Stimulated activated CD8-positive, alpha-beta memory T cell treated with anti-CD3 and anti-CD28 coated beads, Interleukin-4, amount 100 ng/mL, for 4 hours (primary cell): ENCODE results near the gene ADAMTS18.
"Not testable (repeated sequence)": the region's sequence is repeated elsewhere in the genome, so short reads cannot be mapped to it uniquely, and the experiment has no call there.

Experiments
- DNase-seq, 2 donors: peaks; one replicate each; pipeline ENCODE4 v3.0.0-alpha.2; 2020; ENCODE audit warnings: low read depth in 2 of 2, low spot score in 1 of 2

ADAMTS18 gene, protein sequence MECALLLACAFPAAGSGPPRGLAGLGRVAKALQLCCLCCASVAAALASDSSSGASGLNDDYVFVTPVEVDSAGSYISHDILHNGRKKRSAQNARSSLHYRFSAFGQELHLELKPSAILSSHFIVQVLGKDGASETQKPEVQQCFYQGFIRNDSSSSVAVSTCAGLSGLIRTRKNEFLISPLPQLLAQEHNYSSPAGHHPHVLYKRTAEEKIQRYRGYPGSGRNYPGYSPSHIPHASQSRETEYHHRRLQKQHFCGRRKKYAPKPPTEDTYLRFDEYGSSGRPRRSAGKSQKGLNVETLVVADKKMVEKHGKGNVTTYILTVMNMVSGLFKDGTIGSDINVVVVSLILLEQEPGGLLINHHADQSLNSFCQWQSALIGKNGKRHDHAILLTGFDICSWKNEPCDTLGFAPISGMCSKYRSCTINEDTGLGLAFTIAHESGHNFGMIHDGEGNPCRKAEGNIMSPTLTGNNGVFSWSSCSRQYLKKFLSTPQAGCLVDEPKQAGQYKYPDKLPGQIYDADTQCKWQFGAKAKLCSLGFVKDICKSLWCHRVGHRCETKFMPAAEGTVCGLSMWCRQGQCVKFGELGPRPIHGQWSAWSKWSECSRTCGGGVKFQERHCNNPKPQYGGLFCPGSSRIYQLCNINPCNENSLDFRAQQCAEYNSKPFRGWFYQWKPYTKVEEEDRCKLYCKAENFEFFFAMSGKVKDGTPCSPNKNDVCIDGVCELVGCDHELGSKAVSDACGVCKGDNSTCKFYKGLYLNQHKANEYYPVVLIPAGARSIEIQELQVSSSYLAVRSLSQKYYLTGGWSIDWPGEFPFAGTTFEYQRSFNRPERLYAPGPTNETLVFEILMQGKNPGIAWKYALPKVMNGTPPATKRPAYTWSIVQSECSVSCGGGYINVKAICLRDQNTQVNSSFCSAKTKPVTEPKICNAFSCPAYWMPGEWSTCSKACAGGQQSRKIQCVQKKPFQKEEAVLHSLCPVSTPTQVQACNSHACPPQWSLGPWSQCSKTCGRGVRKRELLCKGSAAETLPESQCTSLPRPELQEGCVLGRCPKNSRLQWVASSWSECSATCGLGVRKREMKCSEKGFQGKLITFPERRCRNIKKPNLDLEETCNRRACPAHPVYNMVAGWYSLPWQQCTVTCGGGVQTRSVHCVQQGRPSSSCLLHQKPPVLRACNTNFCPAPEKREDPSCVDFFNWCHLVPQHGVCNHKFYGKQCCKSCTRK (N-terminal part only)

DNA sequence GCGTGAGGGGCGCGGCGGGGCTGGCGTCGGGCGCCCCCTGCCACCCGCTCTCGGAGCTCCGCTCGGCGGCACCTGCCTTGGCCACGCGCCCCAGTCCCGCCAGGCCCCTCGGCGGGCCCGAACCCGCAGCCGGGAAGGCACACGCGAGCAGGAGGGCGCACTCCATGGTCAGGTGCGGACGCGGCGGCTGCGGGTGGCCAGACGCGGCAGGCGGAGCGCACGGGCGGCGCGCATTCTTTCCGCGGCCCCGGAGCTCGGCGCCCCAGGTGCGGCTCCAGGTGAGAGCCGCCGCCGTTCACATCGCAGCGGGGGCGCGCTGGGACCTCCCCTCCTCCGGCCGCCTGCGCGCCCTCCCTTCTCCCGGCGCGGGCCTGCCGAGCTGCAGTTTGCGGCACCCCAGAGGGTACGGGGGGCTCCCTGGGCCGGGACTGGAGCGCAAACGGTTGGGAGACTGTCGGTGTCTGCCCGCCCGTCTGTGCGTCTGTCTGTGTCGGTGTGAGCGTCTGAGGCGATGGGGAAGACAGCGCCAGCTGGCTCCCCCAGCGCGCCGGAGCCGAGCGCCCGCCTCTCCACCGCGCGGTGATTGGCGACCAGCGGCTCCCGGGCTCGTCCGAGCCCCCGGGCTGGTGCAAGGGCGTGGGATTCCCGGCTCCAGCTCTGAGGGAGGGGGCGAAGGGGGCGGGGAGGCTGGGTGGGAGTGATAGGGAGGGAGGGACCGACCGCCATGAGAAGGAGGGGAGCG, at the start of gene ADAMTS18:
Gene ADAMTS18 (minus strand): TSS at position 505 of the 742 bp plus-strand sequence. CDS start 339 bp downstream, at position 166.
- no peak for DNase-seq

DNA sequence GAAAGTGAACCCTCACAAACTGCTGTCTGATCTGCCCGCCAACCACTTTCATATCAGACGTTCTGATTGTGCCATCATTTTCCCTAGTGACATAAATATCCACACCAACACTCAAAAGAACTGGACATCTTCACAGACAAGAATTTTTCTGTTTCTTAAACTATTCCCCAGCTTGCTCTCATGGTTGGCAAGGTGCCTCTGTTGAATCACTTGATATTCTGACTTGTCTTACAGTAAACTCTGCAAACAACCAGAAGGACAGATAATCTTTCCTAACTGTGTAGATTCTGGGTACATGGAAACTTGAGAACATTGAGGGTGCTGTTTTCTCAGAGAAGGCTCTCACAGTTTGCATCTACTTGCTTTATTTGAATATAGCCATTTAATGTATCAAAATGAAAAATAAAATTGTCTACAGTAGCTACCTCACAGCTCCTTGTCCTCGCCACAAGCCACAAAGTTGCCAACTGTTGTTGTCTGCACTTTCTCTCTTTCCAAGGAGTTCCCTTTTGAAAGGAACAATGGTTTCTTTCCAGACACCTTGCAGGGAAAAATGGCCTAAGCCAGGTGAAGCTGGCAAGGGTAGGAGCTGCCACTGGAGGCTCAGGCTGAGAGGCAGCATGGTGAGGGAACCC, 46.0 kb upstream of the ADAMTS18 start:
- no peak for DNase-seq

DNA sequence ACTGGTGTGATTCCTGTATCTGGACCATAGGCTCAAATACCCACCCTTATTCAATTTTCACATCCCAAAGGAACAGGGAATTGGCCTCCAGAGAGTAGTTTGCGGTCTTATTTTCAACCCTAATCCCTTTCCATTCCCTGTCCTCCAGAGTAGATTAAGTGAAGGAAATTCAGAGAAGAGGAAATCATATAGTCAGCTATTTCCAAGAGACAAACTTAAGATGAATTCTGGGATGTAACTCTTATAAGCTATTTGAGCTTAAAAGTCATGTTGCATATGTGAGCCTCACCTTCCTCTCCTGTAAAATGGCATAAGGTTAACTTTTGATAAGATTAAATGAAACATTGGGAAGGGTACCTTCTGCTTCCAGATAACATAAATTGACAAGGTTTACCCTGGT, 37.4 kb upstream of the ADAMTS18 start:
- no peak for DNase-seq

DNA sequence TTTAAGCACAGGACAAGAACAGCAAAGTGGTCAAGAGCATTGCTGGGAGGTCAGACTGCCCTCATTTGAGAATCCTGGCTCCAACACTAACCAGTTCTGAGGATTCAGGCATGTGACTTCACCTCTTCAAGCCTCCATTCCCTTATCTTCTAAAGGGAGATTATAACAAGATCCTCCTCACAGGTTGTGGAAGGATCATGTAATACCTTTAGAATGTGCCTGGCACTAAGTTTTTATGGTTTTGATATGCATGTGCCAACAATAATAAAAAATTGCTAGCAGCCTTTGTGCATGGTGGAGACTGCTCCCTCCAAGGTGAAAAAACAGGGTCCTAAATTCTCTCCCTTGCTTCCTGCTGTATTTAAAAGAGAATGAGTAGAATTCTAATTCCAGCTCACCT, 36.0 kb upstream of the ADAMTS18 start:
- DNase-seq = no peak

DNA sequence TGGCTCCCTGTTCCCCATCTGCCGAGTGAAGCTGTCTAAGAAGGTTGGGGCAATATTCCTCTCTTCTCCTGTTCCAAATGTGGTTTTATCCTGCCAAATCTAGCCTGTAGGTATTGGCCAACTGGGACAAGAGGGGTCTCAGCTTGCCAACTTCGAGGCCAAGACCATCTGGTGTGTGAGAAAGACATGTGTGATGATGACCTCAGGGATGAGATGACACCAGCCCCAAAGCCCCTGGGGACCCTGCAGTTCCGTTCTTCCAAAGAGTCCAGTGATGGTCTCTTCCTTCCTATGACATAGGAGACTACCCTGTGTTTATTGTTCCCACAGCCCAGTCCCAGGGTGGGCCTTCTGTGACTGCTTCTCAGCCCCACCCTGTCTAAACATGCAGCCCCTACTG, 34.8 kb upstream of the ADAMTS18 start:
- DNase-seq = no peak

DNA sequence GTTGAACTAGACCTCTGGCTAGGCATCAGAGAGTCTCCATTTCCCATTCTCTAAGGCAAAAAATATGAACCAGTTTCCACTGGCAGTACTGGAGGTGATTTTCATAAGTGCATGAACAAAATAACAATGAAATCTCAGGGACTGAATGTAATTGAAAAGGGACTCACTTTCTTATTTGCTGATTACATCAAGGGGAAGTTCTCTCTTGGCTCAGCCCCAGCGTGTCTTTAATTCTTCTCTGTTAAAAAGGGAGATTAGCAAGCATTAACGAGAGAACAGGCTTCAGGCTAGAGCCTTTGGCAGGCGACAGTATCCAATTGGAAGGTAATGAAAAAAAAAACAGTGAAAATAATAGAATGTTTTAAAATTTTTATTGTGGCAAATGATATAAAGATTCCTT, 34.0 kb upstream of the ADAMTS18 start:
- DNase-seq = no peak

DNA sequence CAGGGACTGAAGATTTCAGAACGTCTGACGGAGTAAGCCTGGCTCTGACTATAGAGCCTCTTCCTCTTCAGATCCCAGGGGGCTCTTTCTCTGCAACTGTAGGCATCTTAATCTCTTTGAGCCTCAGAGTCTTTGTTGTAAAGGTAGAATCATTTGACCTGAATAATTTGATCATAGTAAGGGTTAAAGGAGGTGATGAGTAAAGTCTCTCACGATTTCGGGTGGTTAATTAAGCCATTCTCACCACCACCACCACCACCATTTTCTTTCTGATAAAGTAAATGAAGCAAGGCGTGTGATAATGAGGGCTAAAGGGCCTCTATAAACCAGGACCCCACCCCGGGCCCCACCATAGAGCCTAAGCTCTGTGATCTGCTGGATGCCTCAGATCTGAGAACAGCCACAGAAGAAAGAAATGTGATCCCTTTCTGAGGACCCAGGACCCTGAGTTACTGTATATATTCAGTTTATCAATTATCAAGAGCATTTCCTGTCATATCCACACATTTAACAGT, 33.0 kb upstream of the ADAMTS18 start:
- DNase-seq = no peak

DNA sequence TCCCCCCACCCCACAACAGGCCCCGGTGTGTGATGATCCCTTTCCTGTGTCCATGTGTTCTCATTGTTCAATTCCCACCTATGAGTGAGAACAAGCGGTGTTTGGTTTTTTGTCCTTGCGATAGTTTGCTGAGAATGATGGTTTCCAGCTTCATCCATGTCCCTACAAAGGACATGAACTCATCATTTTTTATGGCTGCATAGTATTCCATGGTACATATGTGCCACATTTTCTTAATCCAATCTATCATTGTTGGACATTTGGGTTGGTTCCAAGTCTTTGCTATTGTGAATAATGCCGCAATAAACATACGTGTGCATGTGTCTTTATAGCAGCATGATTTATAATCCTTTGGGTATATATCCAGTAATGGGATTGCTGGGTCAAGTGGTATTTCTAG, 28.8 kb upstream of the ADAMTS18 start:
- DNase-seq = not testable (repeated sequence)

DNA sequence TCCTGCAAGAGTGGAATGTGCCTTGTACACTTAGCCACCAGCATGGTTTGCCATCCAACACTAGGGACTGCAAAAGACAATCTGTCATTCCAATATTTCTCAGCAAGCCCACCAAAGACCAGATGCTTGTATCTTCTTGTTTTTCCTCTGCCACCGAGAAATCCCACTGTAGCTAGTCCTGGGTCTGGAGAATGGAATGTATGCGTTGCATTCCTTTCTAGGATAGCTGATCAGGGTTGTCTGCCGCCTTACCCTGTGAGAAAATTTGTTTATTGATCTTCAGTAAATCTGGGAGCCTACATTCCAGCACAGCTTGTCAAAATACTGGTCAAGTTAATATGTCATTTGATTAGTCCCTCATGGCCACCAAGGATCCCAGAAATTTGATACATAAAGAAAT, 28.1 kb upstream of the ADAMTS18 start:
- no peak for DNase-seq

DNA sequence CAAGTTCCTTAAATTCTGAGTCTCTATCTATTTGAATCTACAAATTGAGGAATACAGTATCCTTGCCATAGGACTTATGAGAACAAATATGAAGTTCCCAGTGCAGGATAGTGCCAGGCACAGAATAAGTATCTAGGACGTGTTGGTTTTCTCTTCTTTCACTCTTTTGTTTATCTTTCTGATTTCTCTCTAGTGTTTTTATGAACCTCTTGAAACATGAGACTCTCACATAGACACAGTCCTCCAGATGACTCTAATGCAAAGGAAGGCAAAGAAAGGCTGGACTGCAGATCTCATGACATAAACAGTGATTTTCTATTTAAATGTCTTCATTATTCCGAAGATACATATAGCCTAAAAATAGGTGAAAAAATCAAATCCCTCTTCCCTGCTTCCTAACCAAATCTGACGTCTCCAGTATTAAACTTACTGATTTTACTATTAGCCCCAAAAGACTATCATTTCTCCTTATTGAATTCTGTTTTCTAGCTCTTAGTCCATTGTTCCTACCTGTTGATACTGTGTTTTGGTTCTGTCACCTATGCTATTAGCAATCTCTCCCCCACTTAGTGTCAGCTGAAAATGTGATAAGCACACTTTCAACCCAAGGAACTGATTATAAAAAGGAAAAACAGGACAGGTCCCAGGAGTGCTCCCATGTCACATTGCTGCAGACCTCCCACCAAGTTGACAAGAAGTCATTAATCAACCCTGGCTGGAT, 24.9 kb upstream of the ADAMTS18 start:
- no peak for DNase-seq

DNA sequence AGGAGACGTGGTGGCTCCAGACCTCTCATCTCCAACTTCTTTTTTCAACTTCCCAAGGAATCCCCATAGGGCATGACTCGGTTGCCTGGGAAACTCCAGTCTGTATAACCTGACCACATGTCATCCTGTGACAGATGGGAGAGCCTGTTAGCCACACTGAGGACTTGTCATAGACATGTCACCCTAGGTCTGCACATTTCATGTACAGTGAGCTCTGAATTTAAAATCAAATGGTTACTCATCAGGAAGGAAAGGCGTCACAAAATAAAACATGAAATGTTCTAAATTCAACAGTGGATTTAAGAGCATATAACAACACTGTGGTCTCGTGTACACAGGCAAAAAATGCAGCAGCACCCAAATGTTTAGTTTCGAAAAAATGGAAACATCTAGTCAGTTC, 22.2 kb upstream of the ADAMTS18 start:
- DNase-seq = no peak

DNA sequence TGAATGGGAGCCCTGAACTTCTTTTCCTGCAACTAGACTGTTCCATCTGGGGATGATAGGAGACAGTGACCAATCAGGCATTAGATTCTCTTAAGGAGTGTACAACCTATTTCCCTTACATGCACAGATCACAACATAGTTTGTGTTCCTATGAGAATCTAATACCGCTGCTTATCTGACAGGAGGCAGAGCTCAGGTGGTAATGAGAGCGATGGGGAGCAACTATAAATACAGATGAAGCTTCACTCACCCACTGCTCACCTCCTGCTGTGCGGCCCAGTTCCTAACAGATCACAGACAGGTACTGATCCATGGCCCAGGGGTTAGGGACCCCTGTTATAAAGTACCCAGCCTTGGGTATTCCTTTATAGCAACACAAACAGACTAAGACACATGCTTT, 17.4 kb upstream of the ADAMTS18 start:
- no peak for DNase-seq

DNA sequence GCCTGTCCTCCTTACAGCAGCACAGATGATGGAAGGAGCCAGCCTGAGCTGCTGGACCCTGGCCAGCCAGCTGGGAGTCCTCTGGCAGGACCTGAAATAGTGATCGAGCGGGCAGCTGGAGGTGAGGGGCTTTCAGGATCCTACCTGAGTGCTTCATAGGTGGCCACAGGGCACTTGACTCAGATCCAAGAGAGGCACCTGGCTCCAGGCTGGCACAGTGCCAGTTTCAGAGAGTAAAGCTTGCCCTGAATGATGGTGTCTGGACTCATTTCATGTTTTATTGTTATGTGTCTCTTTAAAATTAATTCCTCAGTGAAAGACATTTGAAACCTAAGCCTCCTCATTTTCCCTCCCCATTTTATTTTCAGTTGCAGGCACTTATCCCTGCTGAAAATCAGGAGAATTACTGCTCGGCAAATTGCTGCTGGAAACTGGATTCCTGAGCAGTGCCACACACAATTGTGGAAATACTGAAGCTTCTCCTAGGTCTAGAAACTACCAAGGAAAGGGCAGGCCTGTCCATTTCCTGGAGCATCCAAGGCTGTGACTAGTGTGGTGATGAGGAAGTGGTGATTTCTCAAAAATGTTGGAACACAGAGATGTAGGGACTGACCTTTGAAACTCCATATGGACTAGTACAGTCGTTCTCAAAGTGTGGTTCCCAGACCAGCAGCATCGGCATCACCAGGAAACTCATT, 16.1 kb upstream of the ADAMTS18 start:
- DNase-seq = no peak

DNA sequence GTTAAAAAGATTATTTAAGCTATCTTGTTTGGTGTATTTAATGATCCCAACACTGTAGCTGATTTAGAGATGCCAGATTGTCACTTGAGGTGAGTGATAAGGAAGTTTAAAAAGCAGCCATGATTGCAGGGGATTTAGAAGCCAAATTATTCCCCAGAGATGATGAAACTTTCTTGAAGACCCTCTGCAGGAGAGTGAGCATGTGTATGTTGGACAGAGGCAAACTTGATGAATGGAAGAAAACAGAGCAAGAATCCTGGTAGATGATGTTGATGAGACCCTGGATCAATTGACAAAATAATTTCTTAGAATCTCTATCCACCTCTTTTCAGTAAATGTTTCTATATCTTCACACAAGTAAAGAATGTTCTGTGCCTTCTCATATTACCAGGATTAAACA, 14.4 kb upstream of the ADAMTS18 start:
- DNase-seq = no peak

DNA sequence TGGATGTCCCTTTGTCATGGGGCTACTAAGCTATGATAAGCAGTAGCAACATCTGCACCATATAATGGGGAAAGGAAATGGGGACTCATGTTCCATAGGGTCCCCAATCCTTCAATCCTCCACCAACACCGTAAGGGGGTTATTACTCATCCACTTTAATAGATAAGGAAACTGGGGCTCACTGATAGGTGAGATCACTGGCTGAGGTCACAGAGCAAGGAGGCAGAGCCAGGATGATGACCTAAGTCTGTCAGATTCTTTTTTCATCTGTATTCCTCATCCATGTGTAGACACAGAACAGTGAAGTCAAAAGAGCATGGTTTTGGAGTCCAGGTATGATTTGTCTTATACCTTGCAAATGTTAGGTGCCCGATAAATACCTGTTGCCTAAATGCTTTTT, 10.5 kb upstream of the ADAMTS18 start:
- no peak for DNase-seq

DNA sequence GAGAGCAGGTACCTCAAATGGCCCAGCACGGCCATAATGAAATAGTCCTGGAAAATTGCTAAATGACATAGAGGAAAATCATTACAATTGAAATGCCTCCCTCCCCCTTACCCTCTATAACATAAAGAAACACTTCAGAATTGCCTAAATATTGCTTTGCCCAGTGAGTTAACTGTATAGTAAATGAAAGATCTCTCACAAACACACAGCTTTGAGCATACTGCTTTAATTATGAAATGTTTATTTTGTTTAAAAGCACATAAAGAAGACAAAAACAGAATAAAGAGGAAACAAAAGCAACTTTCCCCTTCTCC, 9.3 kb upstream of the ADAMTS18 start:
- no peak for DNase-seq

DNA sequence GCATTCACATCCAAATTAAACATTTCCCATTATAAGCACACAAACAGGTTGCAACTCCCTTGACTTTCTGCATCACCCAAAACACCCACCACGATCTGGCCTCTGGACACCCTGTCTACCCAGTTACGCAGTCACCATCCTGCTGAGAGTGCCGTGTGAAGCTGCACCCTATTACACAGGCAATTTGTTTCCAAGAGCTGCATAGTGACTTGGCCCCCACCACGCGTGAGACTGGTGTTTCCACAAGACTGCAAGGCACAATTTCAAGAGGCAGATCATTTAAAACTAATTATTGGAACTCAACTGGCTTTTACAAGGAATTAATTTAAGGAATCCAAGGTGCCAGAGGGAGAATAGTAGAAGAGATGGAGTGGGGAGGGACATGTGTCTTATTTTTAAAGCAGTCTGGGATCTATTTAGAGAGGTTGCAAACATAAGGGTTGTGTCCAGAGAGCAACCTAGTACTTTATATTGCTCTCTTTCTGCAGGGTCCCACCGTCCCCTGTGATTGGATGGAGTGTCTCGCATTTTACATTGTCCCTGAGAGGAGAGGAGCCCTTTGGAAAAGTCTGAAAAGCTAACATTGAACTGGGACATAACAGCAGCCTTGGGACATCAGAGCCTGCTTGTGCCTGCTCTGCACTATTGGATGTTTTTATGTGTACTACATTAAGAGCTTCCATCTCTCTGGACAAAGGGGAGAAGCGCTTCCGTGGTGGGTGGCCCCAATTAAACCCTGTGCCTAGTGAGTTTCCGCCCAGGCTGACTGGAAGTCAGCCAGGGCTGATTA, 8.7 kb upstream of the ADAMTS18 start:
- no peak for DNase-seq

DNA sequence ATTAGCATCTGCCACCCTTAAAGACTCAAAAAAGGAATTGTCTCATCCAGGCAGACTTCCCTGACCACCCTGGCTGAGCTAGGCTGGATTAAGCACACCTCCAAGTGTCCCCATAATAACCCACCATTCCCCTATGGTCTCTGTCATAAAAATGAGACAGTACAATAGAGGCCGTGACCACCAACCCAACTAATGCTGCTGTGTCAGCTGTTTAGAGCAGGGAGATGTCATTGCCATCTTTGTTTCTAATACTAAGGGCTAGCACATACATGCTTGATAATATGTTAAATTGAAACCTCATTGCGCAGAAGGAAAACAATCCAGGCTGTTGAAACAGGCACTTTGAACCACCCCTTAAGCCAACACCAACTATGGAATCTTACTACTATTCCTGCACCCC, 7.2 kb upstream of the ADAMTS18 start:
- no peak for DNase-seq
